ENCODE measurements around the gene LCAT. TPM values are rescaled to one million over a fixed set of nuclear protein-coding genes. Genes with fewer than 3 reads are reported as not detected.

Gene LCAT
- total RNA-seq, 2 experiments from 2014 or later: 12.9 to 15.3 TPM

DNA sequence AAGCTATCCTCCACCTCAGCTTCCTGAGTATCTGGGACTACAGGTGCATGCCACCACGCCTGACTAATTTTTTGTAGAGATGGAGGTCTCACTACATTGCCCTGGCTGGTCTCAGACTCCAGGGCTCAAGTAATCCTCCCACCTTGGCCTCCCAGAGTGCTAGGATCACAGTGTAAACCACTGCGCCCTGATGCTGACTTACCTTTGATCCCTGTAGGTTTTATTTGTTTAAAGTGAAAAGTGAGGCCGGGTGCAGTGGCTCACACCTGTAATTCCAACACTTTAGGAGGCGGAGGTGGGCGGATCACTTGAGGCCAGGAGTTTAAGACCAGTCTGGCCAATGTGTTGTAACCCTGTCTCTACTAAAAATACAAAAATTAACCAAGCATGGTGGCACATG, 42.2 kb downstream of the LCAT start:
- H3K27ac Mint-ChIP-seq: no peak overlapping the region
- H3K36me3 Mint-ChIP-seq (ENCODE audit: low read depth): peaks cover 2% of the 10 kb centered on the region

DNA sequence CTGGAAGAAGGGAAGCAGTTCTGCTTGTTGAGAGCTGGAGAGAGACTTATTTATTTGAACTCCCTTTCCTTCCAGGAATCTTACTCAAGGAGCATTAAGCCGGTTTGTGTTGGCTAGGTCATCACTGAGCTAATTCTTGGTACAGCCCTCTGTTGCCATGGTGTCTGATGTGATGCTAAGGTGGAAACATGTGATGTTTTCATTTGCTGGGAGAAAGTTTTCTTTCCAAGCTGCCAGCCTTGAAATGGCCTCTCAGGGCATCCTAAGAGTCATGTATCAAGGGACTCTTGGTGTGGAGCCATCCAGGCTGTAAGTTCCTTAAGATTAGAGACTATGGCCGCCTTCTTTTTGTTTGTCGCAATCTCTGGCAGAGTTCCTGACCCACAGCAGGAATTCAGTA, 46.7 kb downstream of the LCAT start:
- H3K4me3 Mint-ChIP-seq: no peak overlapping the region
- CTCF ChIA-PET: interaction anchor here (0.6 to 1.8 kb wide), 6 partner anchors 13 to 81 kb away, joined by 3 to 6 read pairs (median 3); no protein-coding TSS in a partner anchor

More for the DNA sequence above, 42.2 kb downstream of the LCAT start:
- ChIA-PET POLR2A (no interaction called here), CTCF (no interaction called here)
- H3K9me3 Mint-ChIP-seq: no peaks in the 10 kb centered on the region
- peaks cover 12% of the 10 kb centered on the region for H3K4me1 Mint-ChIP-seq
- H3K4me3 Mint-ChIP-seq: no peak overlapping the region
- no peak for DNase-seq
- H3K27me3 Mint-ChIP-seq: no peaks in the 10 kb centered on the region

DNA sequence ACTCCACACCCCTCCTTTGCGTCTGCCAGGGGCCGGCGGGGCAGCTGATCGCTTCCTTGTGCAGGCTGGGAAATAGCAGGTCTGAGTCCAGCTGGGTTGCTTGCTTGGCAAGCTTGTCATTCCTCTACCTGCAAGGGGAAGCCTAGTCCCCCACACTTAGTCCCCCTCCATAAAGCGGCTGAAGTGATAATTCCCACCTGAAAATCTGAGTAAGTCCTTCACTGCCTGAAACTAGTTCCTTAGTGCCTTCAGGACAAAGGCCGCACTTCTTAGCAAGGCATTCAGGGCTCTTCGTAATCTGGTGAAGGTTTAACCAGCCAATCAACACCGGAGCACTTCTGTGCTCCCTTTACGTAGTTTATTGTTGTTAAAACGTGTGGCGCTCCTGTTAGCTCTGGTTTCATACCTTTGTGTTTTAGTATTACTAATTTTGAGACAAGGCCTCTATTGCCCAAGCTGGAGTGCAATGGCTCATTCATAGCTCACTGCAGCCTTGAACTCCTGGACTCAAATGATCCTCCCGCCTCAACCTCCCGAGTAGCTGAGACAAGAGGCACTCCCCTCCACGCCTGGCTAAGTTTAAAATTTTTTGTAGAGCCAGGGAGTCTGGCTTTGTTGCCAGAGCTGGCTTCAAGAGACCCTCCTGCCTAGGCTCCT, 50.0 kb downstream of the LCAT start:
- Mint-ChIP-seq H3K27ac (peak overlapping the region; percentile 99), H3K4me3 (peak overlapping the region; percentile 92), H3K4me1 (peaks cover 31% of the 10 kb centered on the region), H3K27me3 (no peaks in the 10 kb centered on the region), H3K36me3 (ENCODE audit: low read depth) (no peaks in the 10 kb centered on the region), H3K9me3 (no peaks in the 10 kb centered on the region)
- DNase-seq: peak; percentile 22
- CTCF ChIA-PET: interaction anchor here (1.6 to 3.8 kb wide), 4 partner anchors 11 to 41 kb away, joined by 4 to 24 read pairs (median 14); partner anchors contain the start of gene NRN1L
- POLR2A ChIA-PET: interaction anchor here (0.6 to 0.7 kb wide), 2 partner anchors 29 to 185 kb away, joined by 3 read pairs; no protein-coding TSS in a partner anchor

More for the DNA sequence above, 46.7 kb downstream of the LCAT start:
- no peak for DNase-seq
- POLR2A ChIA-PET: no interaction called here
- peaks cover 2% of the 10 kb centered on the region for H3K36me3 Mint-ChIP-seq (ENCODE audit: low read depth)
- no peak overlapping the region for H3K27ac Mint-ChIP-seq
- peaks cover 33% of the 10 kb centered on the region for H3K4me1 Mint-ChIP-seq
- H3K27me3 Mint-ChIP-seq: no peaks in the 10 kb centered on the region
- no peaks in the 10 kb centered on the region for H3K9me3 Mint-ChIP-seq

GRCh38 chr16:67892899-67893742, 50.8 kb downstream of the LCAT start, which contains the start of gene PSKH1:
Gene PSKH1 (plus strand): TSS chr16:67893254. CDS start chr16:67908750, 15,496 bp downstream.
- Mint-ChIP-seq H3K4me3 (peak within 1 kb of the TSS; percentile 92), H3K36me3 (ENCODE audit: low read depth) (no peaks in the 10 kb centered on the region), H3K27me3 (no peaks in the 10 kb centered on the region), H3K9me3 (no peaks in the 10 kb centered on the region), H3K27ac (peak within 1 kb of the TSS; percentile 99), H3K4me1 (peaks cover 29% of the 10 kb centered on the region)
- POLR2A ChIA-PET: interaction anchor here (0.6 to 1.7 kb wide), 3 partner anchors 42 to 184 kb away, joined by 3 to 6 read pairs (median 3); no protein-coding TSS in a partner anchor
- peak; percentile 95 for DNase-seq
- CTCF ChIA-PET: interaction anchor here (0.9 to 3.8 kb wide), 5 partner anchors 10 to 87 kb away, joined by 3 to 24 read pairs (median 10); partner anchors contain the start of genes NRN1L, RANBP10 and TSNAXIP1

DNA sequence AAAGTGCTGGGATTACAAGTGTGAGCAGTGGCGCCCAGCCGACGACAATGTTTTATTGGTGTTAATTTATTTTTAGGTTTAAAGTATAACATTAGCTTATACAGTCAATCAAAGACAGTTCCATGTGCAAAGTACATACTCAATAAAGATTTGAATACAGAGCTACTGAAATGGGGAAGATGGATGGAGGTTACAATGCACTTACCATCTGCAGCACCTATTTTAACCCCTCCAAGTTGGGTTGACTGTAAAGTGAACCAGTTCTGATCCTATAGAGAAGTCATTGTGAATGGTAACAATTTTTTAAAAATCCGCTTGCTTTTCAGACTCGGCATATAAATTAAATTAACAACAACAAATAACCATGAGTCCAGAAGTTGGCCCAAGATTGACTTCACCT, 51.5 kb downstream of the LCAT start:
- no peaks in the 10 kb centered on the region for H3K36me3 Mint-ChIP-seq (ENCODE audit: low read depth)
- H3K9me3 Mint-ChIP-seq: no peaks in the 10 kb centered on the region
- DNase-seq: no peak
- H3K27ac Mint-ChIP-seq: peak overlapping the region; percentile 87
- POLR2A ChIA-PET: interaction anchor here (1.7 kb wide), 1 partner anchor 43 kb away, joined by 6 read pairs; no protein-coding TSS in a partner anchor
- peaks cover 29% of the 10 kb centered on the region for H3K4me1 Mint-ChIP-seq
- CTCF ChIA-PET: interaction anchor here (0.7 to 3.8 kb wide), 6 partner anchors 9 to 547 kb away, joined by 3 to 24 read pairs (median 6); partner anchors contain the start of genes NRN1L, RANBP10 and TSNAXIP1
- no peaks in the 10 kb centered on the region for H3K27me3 Mint-ChIP-seq
- H3K4me3 Mint-ChIP-seq: peak overlapping the region; percentile 92

Other genes with a start within 250 kb of the LCAT start
- gene GFOD2, start 224.8 kb downstream of the LCAT start, total RNA-seq: 10 to 100 TPM; 11.2 to 11.9 TPM
- 10 to 100 TPM; 28.2 to 30.4 TPM for gene RANBP10, start 137.6 kb downstream of the LCAT start, total RNA-seq
- gene TSNAXIP1, start 137.2 kb downstream of the LCAT start, total RNA-seq: under 1 TPM; 0.27 to 0.33 TPM
- gene THAP11, start 101.8 kb downstream of the LCAT start, total RNA-seq: 10 to 100 TPM; 37.5 to 41.7 TPM
- 100 to 1,000 TPM; 112 to 140 TPM for gene NUTF2, start 97.2 kb downstream of the LCAT start, total RNA-seq
- gene CENPT, start 96.4 kb downstream of the LCAT start, total RNA-seq: 10 to 100 TPM; 62.1 to 64.0 TPM
- gene EDC4, start 71.1 kb downstream of the LCAT start, total RNA-seq: 100 to 1,000 TPM; 114 to 128 TPM
- 1 to 10 TPM; 1.5 to 2.5 TPM for gene NRN1L, start 59.2 kb downstream of the LCAT start, total RNA-seq
- 10 to 100 TPM; 21.3 to 21.5 TPM for gene PSKH1, start 50.9 kb downstream of the LCAT start, total RNA-seq
- gene CTRL, start 12.3 kb downstream of the LCAT start, total RNA-seq: 1 to 10 TPM; 7.2 to 9.4 TPM
- gene PSMB10, start 7.3 kb downstream of the LCAT start, total RNA-seq: 100 to 1,000 TPM; 214 to 288 TPM
- 10 to 100 TPM; 27.1 to 29.5 TPM for gene SLC12A4, start 24.5 kb upstream of the LCAT start, total RNA-seq
- under 1 TPM; 0.10 TPM for gene DPEP3, start 36.4 kb upstream of the LCAT start, total RNA-seq
- 10 to 100 TPM; 12.4 to 14.2 TPM for gene DPEP2, start 55.4 kb upstream of the LCAT start, total RNA-seq
- gene DPEP2NB, start 71.8 kb upstream of the LCAT start, total RNA-seq: not detected
- 10 to 100 TPM; 12.9 to 14.4 TPM for gene DDX28, start 79.1 kb upstream of the LCAT start, total RNA-seq
- 10 to 100 TPM; 21.5 to 23.4 TPM for gene DUS2, start 79.2 kb upstream of the LCAT start, total RNA-seq
- gene NFATC3, start 141.2 kb upstream of the LCAT start, total RNA-seq: 100 to 1,000 TPM; 146 to 159 TPM